Ascending aorta (tissue), 2 donors: ENCODE results near the gene PRKCA. TPM values are rescaled to one million over a fixed set of nuclear protein-coding genes. Genes with fewer than 3 reads are reported as not detected.

ENCODE experiments used
- DNase-seq, 2 donors: peaks; one replicate each; pipeline ENCODE4 v3.0.0-alpha.2; 2019; ENCODE audit warnings: low spot score in 2 of 2
- H3K27ac ChIP-seq, 2 donors: fragments of 200-600 bp; sonication (generic); one replicate each; pipeline ENCODE4 v1.5.1; 2016 to 2017; ENCODE audit warnings: mild to moderate bottlenecking in 1 of 2
- H3K27me3 ChIP-seq: fragments of 200-600 bp; sonication (generic); one replicate; pipeline ENCODE4 v1.5.1; 2017
- H3K36me3 ChIP-seq, 2 donors: fragments of 200-600 bp; sonication (generic); one replicate each; pipeline ENCODE4 v1.5.1; 2016
- H3K4me1 ChIP-seq, 2 donors: fragments of 200-600 bp; sonication (generic); one replicate each; pipeline ENCODE4 v1.5.1; 2016 to 2017; ENCODE audit warnings: mild to moderate bottlenecking in 1 of 2
- H3K4me3 ChIP-seq, 2 donors: fragments of 200-600 bp; sonication (generic); one replicate each; pipeline ENCODE4 v1.5.1; 2016 to 2017; ENCODE audit warnings: mild to moderate bottlenecking in 1 of 2
- H3K9me3 ChIP-seq, 2 donors: fragments of 200-600 bp; sonication (generic); one replicate each; pipeline ENCODE4 v1.5.1; 2016
- intact Hi-C: fragments of 100-400 bp; cut with DNase I; formaldehyde crosslinking; loops from one replicate; pipeline ENCODE4 v1.15.1; 2023
- total RNA-seq: library from RNA; depleted of rRNA; stranded (reverse); fragments of >200 nt; gene quantifications from one replicate; pipeline ENCODE4 v1.1.0, GENCODE V29; 2016
- TF ChIP-seq, protein P1 (sequence below), 3 experiments: fragments of 200-600 bp in 2 of 3; fragments of 450-650 bp in 1 of 3; sonication (generic) in 2 of 3; IDR thresholded peaks; one replicate each; pipeline ENCODE4 v1.5.1; 2016 to 2019; ENCODE audit warnings: antibody characterized with exemption in 3 of 3, mild to moderate bottlenecking in 1 of 3, moderate library complexity in 1 of 3

PRKCA gene
- total RNA-seq, 1 donor from 2014 or later: 3.2 TPM

DNA sequence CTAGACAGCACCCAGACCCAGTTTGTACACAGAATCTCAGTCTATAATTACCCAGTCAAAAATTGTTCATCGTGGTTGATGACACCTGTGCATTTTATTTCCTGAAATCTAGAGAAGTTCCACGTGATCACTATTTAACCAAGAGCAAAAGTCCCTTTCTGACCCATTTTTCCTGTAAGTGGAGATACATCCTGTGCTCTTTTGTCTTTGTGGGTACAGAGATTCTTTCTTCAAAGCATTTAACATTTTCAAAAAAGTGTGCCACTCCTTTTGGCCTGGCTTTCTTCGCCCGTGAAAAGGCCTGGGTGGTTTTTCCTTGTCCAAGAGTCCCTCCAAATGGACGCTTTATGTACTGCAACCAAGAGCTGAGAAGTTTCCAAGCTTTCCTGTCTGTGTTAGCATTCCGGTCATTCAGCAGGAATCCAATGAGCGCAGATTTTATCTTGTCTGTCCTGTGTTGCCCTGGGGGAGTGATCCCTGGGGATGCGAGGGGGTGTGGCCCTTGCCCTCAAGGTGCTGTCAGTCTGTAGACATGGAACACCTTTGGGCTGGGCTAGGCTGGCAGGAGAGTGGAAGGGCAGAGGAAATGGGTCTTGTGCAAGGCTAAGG, 371.4 kb downstream of the PRKCA start:
- Histone ChIP-seq H3K27ac (no peak overlapping the region), H3K9me3 (no peaks in the 10 kb centered on the region), H3K4me1 (no peaks in the 10 kb centered on the region), H3K4me3 (no peak overlapping the region), H3K36me3 (no peaks in the 10 kb centered on the region), H3K27me3 (no peaks in the 10 kb centered on the region)
- intact Hi-C loops: loop anchor here (1.0 kb wide), 1 partner anchor 418 kb away; no protein-coding TSS in a partner anchor
- TF ChIP-seq, protein P1, sequence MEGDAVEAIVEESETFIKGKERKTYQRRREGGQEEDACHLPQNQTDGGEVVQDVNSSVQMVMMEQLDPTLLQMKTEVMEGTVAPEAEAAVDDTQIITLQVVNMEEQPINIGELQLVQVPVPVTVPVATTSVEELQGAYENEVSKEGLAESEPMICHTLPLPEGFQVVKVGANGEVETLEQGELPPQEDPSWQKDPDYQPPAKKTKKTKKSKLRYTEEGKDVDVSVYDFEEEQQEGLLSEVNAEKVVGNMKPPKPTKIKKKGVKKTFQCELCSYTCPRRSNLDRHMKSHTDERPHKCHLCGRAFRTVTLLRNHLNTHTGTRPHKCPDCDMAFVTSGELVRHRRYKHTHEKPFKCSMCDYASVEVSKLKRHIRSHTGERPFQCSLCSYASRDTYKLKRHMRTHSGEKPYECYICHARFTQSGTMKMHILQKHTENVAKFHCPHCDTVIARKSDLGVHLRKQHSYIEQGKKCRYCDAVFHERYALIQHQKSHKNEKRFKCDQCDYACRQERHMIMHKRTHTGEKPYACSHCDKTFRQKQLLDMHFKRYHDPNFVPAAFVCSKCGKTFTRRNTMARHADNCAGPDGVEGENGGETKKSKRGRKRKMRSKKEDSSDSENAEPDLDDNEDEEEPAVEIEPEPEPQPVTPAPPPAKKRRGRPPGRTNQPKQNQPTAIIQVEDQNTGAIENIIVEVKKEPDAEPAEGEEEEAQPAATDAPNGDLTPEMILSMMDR (IDR thresholded peaks at IDR 0.05): peak; percentile 40 to 70 (median 44)
- DNase-seq: no peak

GRCh38 chr17:66675273-66675990, 373.0 kb downstream of the PRKCA start:
- Histone ChIP-seq H3K4me1 (no peaks in the 10 kb centered on the region), H3K27ac (no peak overlapping the region), H3K9me3 (no peaks in the 10 kb centered on the region), H3K27me3 (no peaks in the 10 kb centered on the region), H3K4me3 (no peak overlapping the region), H3K36me3 (no peaks in the 10 kb centered on the region)
- TF ChIP-seq, protein P1 (IDR thresholded peaks at IDR 0.05): no peak
- DNase-seq: no peak
- intact Hi-C loops: no loop called here

GRCh38 chr17:66675991-66676371, 373.6 kb downstream of the PRKCA start:
- H3K4me3 ChIP-seq: no peak overlapping the region
- no peaks in the 10 kb centered on the region for H3K9me3 ChIP-seq
- no peaks in the 10 kb centered on the region for H3K27me3 ChIP-seq
- H3K27ac ChIP-seq: no peak overlapping the region
- intact Hi-C loops: no loop called here
- TF ChIP-seq, protein P1 (IDR thresholded peaks at IDR 0.05): no peak
- no peak for DNase-seq
- H3K4me1 ChIP-seq: no peaks in the 10 kb centered on the region
- no peaks in the 10 kb centered on the region for H3K36me3 ChIP-seq

- H3K9me3 ChIP-seq: no peaks in the 10 kb centered on the region
- H3K36me3 ChIP-seq: no peaks in the 10 kb centered on the region
- TF ChIP-seq, protein P1 (IDR thresholded peaks at IDR 0.05): no peak
- no peak overlapping the region for H3K27ac ChIP-seq
- intact Hi-C loops: no loop called here
- H3K4me1 ChIP-seq: no peaks in the 10 kb centered on the region
- no peak for DNase-seq
- no peak overlapping the region for H3K4me3 ChIP-seq
- no peaks in the 10 kb centered on the region for H3K27me3 ChIP-seq
Measured at GRCh38 chr17:66676421-66676820, 374.0 kb downstream of the PRKCA start.

GRCh38 chr17:66677201-66677981, 375.0 kb downstream of the PRKCA start:
- Histone ChIP-seq H3K4me3 (no peak overlapping the region), H3K4me1 (no peaks in the 10 kb centered on the region), H3K27me3 (no peaks in the 10 kb centered on the region), H3K36me3 (no peaks in the 10 kb centered on the region), H3K27ac (no peak overlapping the region), H3K9me3 (no peaks in the 10 kb centered on the region)
- TF ChIP-seq, protein P1 (IDR thresholded peaks at IDR 0.05): no peak
- intact Hi-C loops: no loop called here
- DNase-seq: no peak
